Psoas muscle (tissue), 8 donors: Measurements from ENCODE around the gene FBN3. TPM values are rescaled to one million over a fixed set of nuclear protein-coding genes. Genes with fewer than 3 reads are reported as not detected.

ENCODE experiments used
- ATAC-seq, 4 donors: fragments of 200-7000 bp; cut with Tn5 transposase; one replicate each; pipeline ENCODE4 v1.9.1; 2020; ENCODE audit warnings: moderate library complexity in 3 of 4, mild to moderate bottlenecking in 2 of 4
- DNase-seq, 2 donors: peaks; one replicate each; pipeline ENCODE4 v3.0.0-alpha.2; 2020
- H3K27ac ChIP-seq: fragments of 200-600 bp; one replicate; pipeline ENCODE4 v1.8.0; 2022
- H3K27me3 ChIP-seq, 3 donors: fragments of 200-600 bp in 1 of 3; one replicate each; pipeline versions ENCODE4 v1.6.1 to v1.8.0; 2013 to 2022; ENCODE audit warnings: low read length in 2 of 3, mild to moderate bottlenecking in 2 of 3, moderate library complexity in 1 of 3; ENCODE audit not compliant: insufficient read depth in 3 of 3
- H3K36me3 ChIP-seq, 2 donors: fragments of 200-600 bp in 1 of 2; one replicate each; pipeline versions ENCODE4 v1.6.1 to v1.8.0; 2013 to 2022; ENCODE audit warnings: low read depth in 1 of 2, mild to moderate bottlenecking in 1 of 2, moderate library complexity in 1 of 2; ENCODE audit not compliant: insufficient read depth in 1 of 2
- H3K4me1 ChIP-seq: fragments of 200-600 bp; one replicate; pipeline ENCODE4 v1.8.0; 2022
- H3K4me3 ChIP-seq: fragments of 200-600 bp; one replicate; pipeline ENCODE4 v1.8.0; 2022; ENCODE audit warnings: mild to moderate bottlenecking
- H3K9me3 ChIP-seq: fragments of 200-600 bp; one replicate; pipeline ENCODE4 v1.8.0; 2022
- CTCF ChIP-seq: fragments of 200-600 bp; IDR thresholded peaks from one replicate; pipeline ENCODE4 v1.8.0; 2022; ENCODE audit warnings: antibody characterized with exemption
- WGBS, 3 donors: extraction: QIAGEN DNeasy Blood & Tissue Kit; methylation state at CpG; one replicate each; pipeline versions ENCODE4 v1.1.6 to v1.1.7; 2013; 5-methylcytosine and 5-hydroxymethylcytosine counted together
- intact Hi-C, 2 donors: fragments of 100-400 bp; cut with DNase I; formaldehyde crosslinking; loops; one replicate each; pipeline versions ENCODE4 v1.11.0 to v1.14.2; 2022
- polyA plus RNA-seq, 3 donors: library from polyadenylated mRNA; stranded (reverse); fragments of 200-250 nt; gene quantifications; one replicate each; pipeline ENCODE4 v1.2.3, GENCODE V29; 2013
- total RNA-seq, 4 donors: library from RNA; stranded (reverse); fragmentation: NEBNext Ultra II Directional in 2 of 4; extraction: Animal tissue kit (Norgen Biotek cat#: 25700) in 2 of 4; gene quantifications; one replicate each; pipeline versions ENCODE4 v1.2.1 to v1.2.4, GENCODE V29; 2021 to 2023
- donor health status: healthy with polysubstance abuse.
- donor health status: DM: no; HTN: no; CAD: no; lungs with moderate emphysema.
- donor health status: Bipolar disorder and iron deficiency.
- donor health status: healthy.
- donor health status: DM: yes; HTN: yes; CAD: no.
- donor health status: DM: no; HTN: no; CAD: no.
- donor health status: DM: no; HTN: no; CAD: no.
- donor health status: DM: yes; HTN: yes; CAD: no.

FBN3 gene
- total and polyA plus RNA-seq, 7 donors, result 0.01 to 0.51 (median 0.02) TPM; not detected in 2

- no peaks in the 10 kb centered on the region for H3K4me1 ChIP-seq
- intact Hi-C loops, result no loop called here
- H3K4me3 ChIP-seq, result no peak overlapping the region
- no peak overlapping the region for H3K27ac ChIP-seq
- 89 to 91% (median 90%) methylated on average over 24 of the region's 24 CpGs for WGBS, 3 donors
- ATAC-seq, result no peak
- H3K27me3 ChIP-seq, result no peaks in the 10 kb centered on the region
- H3K9me3 ChIP-seq, result peaks cover 9% of the 10 kb centered on the region
- H3K36me3 ChIP-seq, result no peaks in the 10 kb centered on the region
- TF ChIP-seq CTCF, result no peak
- no peak for DNase-seq
Measured at GRCh38 chr19:8064911-8065874, 84.2 kb downstream of the FBN3 start.

GRCh38 chr19:8057545-8058270, 91.7 kb downstream of the FBN3 start:
- no peak for ATAC-seq
- Histone ChIP-seq H3K4me3 (no peak overlapping the region), H3K27me3 (no peaks in the 10 kb centered on the region), H3K27ac (no peak overlapping the region), H3K4me1 (no peaks in the 10 kb centered on the region), H3K36me3 (no peaks in the 10 kb centered on the region), H3K9me3 (no peaks in the 10 kb centered on the region)
- 77 to 84% (median 80%) methylated on average over 7 of the region's 7 CpGs for WGBS, 3 donors
- TF ChIP-seq CTCF, result no peak
- DNase-seq, result no peak
- intact Hi-C loops, result no loop called here

GRCh38 chr19:8056533-8056932, 92.9 kb downstream of the FBN3 start:
- no peaks in the 10 kb centered on the region for H3K36me3 ChIP-seq
- no peaks in the 10 kb centered on the region for H3K4me1 ChIP-seq
- no peak overlapping the region for H3K4me3 ChIP-seq
- peaks cover 0 to 5% (median 2%) of the 10 kb centered on the region in 3 donors for H3K27me3 ChIP-seq
- 91 to 96% (median 93%) methylated on average over 4 of the region's 4 CpGs for WGBS, 3 donors
- no peaks in the 10 kb centered on the region for H3K9me3 ChIP-seq
- TF ChIP-seq CTCF, result no peak
- H3K27ac ChIP-seq, result no peak overlapping the region
- ATAC-seq (no peak), DNase-seq (no peak)
- intact Hi-C loops, result no loop called here

GRCh38 chr19:8054169-8054568, 95.2 kb downstream of the FBN3 start:
- ATAC-seq, result no peak
- Histone ChIP-seq H3K4me3 (no peak overlapping the region), H3K36me3 (no peaks in the 10 kb centered on the region), H3K27ac (no peak overlapping the region), H3K27me3 (peaks cover 0 to 8% (median 6%) of the 10 kb centered on the region in 3 donors), H3K9me3 (no peaks in the 10 kb centered on the region), H3K4me1 (no peaks in the 10 kb centered on the region)
- DNase-seq, result no peak
- intact Hi-C loops, result no loop called here
- WGBS, 3 donors, result 42 to 66% (median 57%) methylated on average over 9 of the region's 9 CpGs
- no peak for TF ChIP-seq CTCF
